Measurements from ENCODE around the gene HADHA.
"Not testable (repeated sequence)": the region's sequence is repeated elsewhere in the genome, so short reads cannot be mapped to it uniquely, and the experiment has no call there.

The HADHA gene

DNA sequence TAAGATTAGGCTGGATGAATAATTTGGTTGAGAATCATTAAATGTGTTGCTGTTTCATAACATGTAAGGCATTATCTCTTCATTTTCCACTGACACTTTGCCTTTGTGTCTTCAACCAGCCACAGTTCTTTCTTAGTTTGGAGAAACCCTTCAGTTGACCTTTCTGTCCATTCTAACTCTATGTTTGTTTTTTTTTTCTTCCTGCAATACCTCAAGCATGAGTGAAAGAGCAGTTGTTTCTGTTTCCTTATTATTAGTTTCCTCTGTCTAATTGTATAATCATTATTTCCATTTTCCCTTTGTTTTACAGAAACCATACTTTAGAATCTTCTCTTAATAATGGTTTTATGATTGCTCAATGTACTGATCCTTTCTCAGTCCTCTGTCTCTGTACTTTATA lies 25.9 kb upstream of the HADHA start:
- Histone ChIP-seq H3K4me2 (ENCODE audit: low read length) (peak overlapping the region; percentile 17), H3K9me3 (replicated peaks; ENCODE audit: low read length) (no peaks in the 10 kb centered on the region), H3K27me3 (ENCODE audit: control insufficient read depth, insufficient read depth, low read length) (no peaks in the 10 kb centered on the region), H3K4me3 (ENCODE audit: low read length) (no peak overlapping the region), H3K4me1 (ENCODE audit: control insufficient read depth, insufficient read depth, low read length) (peaks cover 34% of the 10 kb centered on the region), H3K36me3 (ENCODE audit: insufficient read depth, low read length) (peaks cover 3% of the 10 kb centered on the region), H3K9ac (ENCODE audit: low read depth, low read length) (no peak overlapping the region)

DNA sequence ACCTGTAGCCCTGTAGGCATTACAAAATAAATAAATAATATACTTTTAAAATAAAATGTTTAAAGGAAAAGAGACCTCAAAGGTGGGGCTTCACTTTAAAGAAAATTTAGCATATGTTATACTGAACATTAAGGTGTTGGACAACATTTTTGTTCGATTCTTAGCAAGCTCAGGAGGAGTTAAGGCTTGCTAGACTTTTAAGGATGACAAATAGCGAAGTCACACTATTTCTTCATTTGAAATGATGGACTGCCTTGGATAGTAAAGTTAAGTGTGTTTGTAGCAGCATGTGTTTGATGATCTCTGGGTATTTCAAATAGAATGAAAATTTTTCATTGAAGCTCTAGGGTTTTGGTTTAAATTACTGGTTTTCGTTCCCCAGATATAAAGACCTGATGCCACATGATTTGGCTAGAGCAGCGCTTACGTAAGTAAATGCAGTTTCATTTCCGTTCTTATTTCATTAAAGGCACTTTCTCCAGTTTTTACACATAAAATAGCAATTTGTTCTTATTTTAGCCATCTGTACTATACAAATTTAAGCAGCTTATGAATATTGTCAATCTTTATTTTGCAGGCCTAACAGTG lies 25.2 kb upstream of the HADHA start:
- H3K4me2 ChIP-seq (ENCODE audit: low read length) = peak overlapping the region; percentile 17
- no peaks in the 10 kb centered on the region for H3K9me3 ChIP-seq (replicated peaks; ENCODE audit: low read length)
- no peak overlapping the region for H3K9ac ChIP-seq (ENCODE audit: low read depth, low read length)
- peaks cover 34% of the 10 kb centered on the region for H3K4me1 ChIP-seq (ENCODE audit: control insufficient read depth, insufficient read depth, low read length)
- no peaks in the 10 kb centered on the region for H3K27me3 ChIP-seq (ENCODE audit: control insufficient read depth, insufficient read depth, low read length)
- peaks cover 4% of the 10 kb centered on the region for H3K36me3 ChIP-seq (ENCODE audit: insufficient read depth, low read length)
- H3K4me3 ChIP-seq (ENCODE audit: low read length) = no peak overlapping the region

DNA sequence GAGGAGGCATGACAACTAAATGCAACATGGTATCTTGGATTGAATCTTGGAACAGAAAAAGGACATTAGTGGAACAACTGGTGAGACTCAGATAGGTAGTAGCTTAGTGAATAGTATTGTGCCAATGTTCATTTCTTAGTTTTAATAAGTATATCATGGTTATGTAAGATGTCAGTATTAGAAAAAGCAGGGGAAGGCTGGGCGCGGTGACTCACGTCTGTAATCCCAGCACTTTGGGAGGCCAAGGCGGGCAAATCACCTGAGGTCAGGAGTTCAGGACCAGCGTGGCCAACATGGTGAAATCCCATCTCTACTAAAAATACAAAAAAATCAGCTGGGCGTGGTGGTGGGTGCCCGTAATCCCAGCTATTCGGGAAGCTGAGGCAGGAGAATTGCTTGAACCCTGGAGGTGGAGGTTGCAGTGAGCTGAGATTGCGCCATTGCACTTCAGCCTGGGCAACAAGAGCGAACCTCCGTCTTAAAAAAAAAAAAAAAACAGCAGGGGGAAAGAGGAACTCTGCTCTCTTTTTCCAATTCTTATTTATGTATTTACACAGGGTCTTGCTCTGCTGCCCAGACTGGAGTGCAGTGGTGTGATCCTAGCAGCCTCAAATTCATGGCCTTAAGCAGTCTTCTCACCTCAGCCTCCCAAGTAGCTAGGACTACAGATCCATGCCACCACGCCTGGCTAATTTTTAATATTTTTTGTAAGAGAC lies 24.4 kb upstream of the HADHA start:
- not testable (repeated sequence) for H3K4me3 ChIP-seq (ENCODE audit: low read length); H3K9ac ChIP-seq (ENCODE audit: low read depth, low read length); H3K36me3 ChIP-seq (ENCODE audit: insufficient read depth, low read length); H3K4me2 ChIP-seq (ENCODE audit: low read length); H3K27me3 ChIP-seq (ENCODE audit: control insufficient read depth, insufficient read depth, low read length); H3K9me3 ChIP-seq (replicated peaks; ENCODE audit: low read length)
- H3K4me1 ChIP-seq (ENCODE audit: control insufficient read depth, insufficient read depth, low read length) = peaks cover 26% of the 10 kb centered on the region

DNA sequence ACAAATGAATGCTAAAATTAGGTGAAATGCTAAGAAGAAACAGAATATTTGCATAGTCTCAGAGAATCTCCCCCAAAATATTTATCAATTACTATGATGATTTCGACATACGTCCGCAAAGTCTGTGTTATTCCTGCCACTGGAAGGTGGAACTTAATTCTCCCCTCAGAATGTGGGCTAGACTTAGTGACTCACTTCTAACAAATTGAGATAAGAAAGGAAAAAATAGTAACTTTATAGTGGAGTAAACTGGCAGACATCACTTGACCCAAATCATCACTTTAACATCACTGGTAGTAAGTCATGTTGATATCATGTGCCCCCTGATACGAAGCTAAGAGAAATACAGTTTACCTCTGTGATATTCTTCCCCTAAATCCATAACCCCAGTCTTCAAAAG lies 23.8 kb upstream of the HADHA start:
- Histone ChIP-seq H3K9ac (ENCODE audit: low read depth, low read length) (no peak overlapping the region), H3K9me3 (replicated peaks; ENCODE audit: low read length) (no peaks in the 10 kb centered on the region), H3K36me3 (ENCODE audit: insufficient read depth, low read length) (peaks cover 13% of the 10 kb centered on the region), H3K4me3 (ENCODE audit: low read length) (no peak overlapping the region), H3K27me3 (ENCODE audit: control insufficient read depth, insufficient read depth, low read length) (no peaks in the 10 kb centered on the region), H3K4me2 (ENCODE audit: low read length) (no peak overlapping the region), H3K4me1 (ENCODE audit: control insufficient read depth, insufficient read depth, low read length) (peaks cover 20% of the 10 kb centered on the region)

DNA sequence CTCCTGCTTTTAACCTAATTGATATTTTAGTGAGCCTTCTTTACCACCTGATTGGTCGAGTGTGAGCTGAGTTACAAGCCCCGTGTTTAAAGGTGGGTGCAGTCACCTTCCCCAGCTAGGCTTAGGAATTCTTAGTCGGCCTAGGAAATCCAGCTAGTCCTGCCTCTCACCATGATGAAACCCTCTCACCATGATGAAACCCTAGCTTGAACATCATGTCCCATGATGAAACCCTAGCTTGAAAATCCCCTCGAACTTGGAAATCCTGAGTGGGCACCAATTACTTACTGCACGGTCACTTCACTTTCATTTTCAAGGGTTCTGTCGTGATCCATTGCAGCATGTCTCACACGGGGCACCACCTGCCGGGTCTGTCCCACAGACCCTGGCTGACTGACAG lies 14.4 kb upstream of the HADHA start:
- H3K4me1 ChIP-seq (ENCODE audit: control insufficient read depth, insufficient read depth, low read length); H3K4me2 ChIP-seq (ENCODE audit: low read length); H3K9ac ChIP-seq (ENCODE audit: low read depth, low read length); H3K9me3 ChIP-seq (replicated peaks; ENCODE audit: low read length); H3K27me3 ChIP-seq (ENCODE audit: control insufficient read depth, insufficient read depth, low read length); H3K4me3 ChIP-seq (ENCODE audit: low read length): not testable (repeated sequence)
- H3K36me3 ChIP-seq (ENCODE audit: insufficient read depth, low read length) = peaks cover 19% of the 10 kb centered on the region

DNA sequence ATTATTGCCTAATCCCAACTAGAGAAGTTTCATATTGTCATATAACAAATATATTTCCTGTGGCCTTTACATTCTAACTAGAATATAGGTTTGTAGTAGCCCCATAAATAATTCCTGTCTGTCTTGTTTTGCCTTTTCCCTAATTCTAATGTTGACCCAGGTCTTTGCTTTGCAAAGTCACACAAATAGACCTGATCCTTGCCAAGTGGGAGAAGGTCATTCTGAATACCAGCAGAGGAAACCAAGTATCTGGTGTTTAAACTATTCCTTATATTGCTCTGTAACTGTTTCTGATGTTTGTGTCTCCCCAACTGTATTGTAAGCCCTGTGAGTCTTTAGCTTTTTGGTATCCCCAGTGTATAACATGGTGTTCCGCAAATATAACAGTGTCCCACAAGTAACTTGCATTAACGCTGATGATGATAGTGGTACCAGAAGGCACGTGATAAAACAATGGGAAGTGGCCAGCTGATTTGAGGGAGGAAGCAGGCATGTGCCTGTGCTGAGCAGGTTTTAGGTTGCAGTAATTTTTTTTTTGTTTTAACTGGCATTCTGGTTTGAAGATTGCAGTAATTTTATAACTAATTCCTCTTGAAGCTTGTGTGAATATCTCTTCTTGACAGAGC lies 11.4 kb upstream of the HADHA start:
- H3K36me3 ChIP-seq (ENCODE audit: insufficient read depth, low read length) = peaks cover 8% of the 10 kb centered on the region
- H3K4me2 ChIP-seq (ENCODE audit: low read length) = no peak overlapping the region
- H3K27me3 ChIP-seq (ENCODE audit: control insufficient read depth, insufficient read depth, low read length) = no peaks in the 10 kb centered on the region
- H3K4me1 ChIP-seq (ENCODE audit: control insufficient read depth, insufficient read depth, low read length) = peaks cover 4% of the 10 kb centered on the region
- H3K9ac ChIP-seq (ENCODE audit: low read depth, low read length) = no peak overlapping the region
- no peaks in the 10 kb centered on the region for H3K9me3 ChIP-seq (replicated peaks; ENCODE audit: low read length)
- H3K4me3 ChIP-seq (ENCODE audit: low read length) = no peak overlapping the region

DNA sequence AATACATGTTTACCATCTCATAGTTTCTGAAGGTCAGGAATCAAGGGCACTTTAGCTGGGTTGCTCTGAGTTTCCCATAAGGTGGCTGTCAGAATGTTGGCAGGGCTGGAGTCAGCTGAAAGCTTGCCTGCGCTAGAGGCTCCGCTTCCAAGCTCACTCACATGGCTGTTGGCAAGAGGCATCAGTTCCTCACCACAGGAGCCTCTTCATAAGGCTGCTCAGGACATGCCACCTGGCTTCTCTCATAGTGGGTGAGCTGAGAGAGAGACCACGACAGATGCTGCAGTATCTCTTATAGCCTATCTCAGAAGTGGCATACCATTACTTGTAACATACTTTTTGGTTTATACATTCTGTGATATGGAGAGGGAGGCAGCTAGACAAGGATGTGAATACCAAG lies 7.5 kb upstream of the HADHA start:
- no peak overlapping the region for H3K9ac ChIP-seq (ENCODE audit: low read depth, low read length)
- H3K4me2 ChIP-seq (ENCODE audit: low read length) = no peak overlapping the region
- H3K4me3 ChIP-seq (ENCODE audit: low read length) = no peak overlapping the region
- H3K36me3 ChIP-seq (ENCODE audit: insufficient read depth, low read length) = peaks cover 4% of the 10 kb centered on the region
- H3K27me3 ChIP-seq (ENCODE audit: control insufficient read depth, insufficient read depth, low read length) = no peaks in the 10 kb centered on the region
- no peaks in the 10 kb centered on the region for H3K9me3 ChIP-seq (replicated peaks; ENCODE audit: low read length)
- H3K4me1 ChIP-seq (ENCODE audit: control insufficient read depth, insufficient read depth, low read length) = peaks cover 7% of the 10 kb centered on the region

DNA sequence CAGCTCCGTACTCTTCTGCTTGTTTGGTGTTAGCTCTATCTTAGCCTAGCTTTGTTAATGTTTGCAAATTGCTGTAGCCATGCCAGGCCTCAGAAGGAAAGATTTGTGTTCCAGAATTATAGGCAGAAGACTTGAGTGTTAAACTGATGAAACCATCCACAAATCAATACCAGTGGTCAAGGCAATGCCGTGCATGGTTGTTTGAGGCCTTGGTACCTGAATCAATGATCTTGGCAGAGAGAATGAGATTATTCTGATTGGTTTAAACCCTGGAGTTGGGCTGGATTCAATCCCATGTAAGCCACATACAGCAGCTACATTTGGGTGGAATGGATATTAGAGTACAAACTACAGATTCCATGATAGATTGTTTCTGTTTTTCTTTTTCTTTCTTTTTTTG lies 5.2 kb upstream of the HADHA start:
- Histone ChIP-seq H3K9ac (ENCODE audit: low read depth, low read length) (no peak overlapping the region), H3K4me3 (ENCODE audit: low read length) (no peak overlapping the region), H3K4me2 (ENCODE audit: low read length) (no peak overlapping the region), H3K27me3 (ENCODE audit: control insufficient read depth, insufficient read depth, low read length) (no peaks in the 10 kb centered on the region), H3K9me3 (replicated peaks; ENCODE audit: low read length) (no peaks in the 10 kb centered on the region), H3K4me1 (ENCODE audit: control insufficient read depth, insufficient read depth, low read length) (peaks cover 20% of the 10 kb centered on the region), H3K36me3 (ENCODE audit: insufficient read depth, low read length) (no peaks in the 10 kb centered on the region)

DNA sequence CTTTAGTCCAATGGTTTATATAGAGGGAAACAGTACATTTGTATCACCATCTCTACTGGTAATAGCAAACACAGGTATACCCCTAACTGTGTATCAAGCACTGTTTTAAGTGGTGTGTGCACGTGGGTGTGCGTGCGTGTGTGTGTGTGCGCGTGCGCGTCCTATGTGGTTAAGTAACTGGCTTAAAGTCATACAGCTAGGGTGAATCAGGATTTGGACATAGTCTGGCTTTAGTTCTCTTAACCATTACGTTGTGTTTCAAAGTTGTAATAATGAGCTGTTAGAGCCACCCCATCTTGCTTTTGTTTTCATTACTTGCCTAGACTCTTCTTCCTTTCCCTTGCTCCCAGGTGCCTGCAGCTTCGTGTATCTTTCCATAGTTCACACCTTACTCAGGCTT lies 2.4 kb upstream of the HADHA start:
- H3K9ac ChIP-seq (ENCODE audit: low read depth, low read length) = no peak overlapping the region
- no peaks in the 10 kb centered on the region for H3K9me3 ChIP-seq (replicated peaks; ENCODE audit: low read length)
- peaks cover 18% of the 10 kb centered on the region for H3K4me1 ChIP-seq (ENCODE audit: control insufficient read depth, insufficient read depth, low read length)
- H3K4me3 ChIP-seq (ENCODE audit: low read length) = peak overlapping the region; percentile 28
- no peaks in the 10 kb centered on the region for H3K36me3 ChIP-seq (ENCODE audit: insufficient read depth, low read length)
- H3K27me3 ChIP-seq (ENCODE audit: control insufficient read depth, insufficient read depth, low read length) = no peaks in the 10 kb centered on the region
- peak overlapping the region; percentile 89 for H3K4me2 ChIP-seq (ENCODE audit: low read length)

DNA sequence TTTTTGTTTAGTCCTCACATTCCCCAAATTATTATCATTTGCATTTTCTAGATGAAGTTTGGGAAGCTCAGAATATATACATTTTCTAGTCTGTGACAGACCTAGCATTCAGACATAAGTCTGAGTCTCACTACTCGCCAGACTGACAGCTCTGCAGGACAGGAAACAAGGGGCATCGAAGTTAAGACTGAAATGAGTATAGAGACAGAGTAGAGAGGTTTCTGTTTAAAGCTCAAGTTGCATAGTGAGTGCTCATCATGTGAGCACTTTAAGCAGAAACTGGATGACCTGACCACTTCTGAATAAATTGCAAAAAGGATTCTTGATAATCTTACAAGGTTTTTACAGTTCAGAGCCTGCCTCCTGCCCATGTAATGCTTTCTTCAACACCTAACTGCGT lies 1.4 kb upstream of the HADHA start:
- peaks cover 20% of the 10 kb centered on the region for H3K4me1 ChIP-seq (ENCODE audit: control insufficient read depth, insufficient read depth, low read length)
- H3K9me3 ChIP-seq (replicated peaks; ENCODE audit: low read length) = no peaks in the 10 kb centered on the region
- H3K9ac ChIP-seq (ENCODE audit: low read depth, low read length) = peak overlapping the region; percentile 94
- peak overlapping the region; percentile 89 for H3K4me2 ChIP-seq (ENCODE audit: low read length)
- no peaks in the 10 kb centered on the region for H3K36me3 ChIP-seq (ENCODE audit: insufficient read depth, low read length)
- no peaks in the 10 kb centered on the region for H3K27me3 ChIP-seq (ENCODE audit: control insufficient read depth, insufficient read depth, low read length)
- H3K4me3 ChIP-seq (ENCODE audit: low read length) = peak overlapping the region; percentile 90

DNA sequence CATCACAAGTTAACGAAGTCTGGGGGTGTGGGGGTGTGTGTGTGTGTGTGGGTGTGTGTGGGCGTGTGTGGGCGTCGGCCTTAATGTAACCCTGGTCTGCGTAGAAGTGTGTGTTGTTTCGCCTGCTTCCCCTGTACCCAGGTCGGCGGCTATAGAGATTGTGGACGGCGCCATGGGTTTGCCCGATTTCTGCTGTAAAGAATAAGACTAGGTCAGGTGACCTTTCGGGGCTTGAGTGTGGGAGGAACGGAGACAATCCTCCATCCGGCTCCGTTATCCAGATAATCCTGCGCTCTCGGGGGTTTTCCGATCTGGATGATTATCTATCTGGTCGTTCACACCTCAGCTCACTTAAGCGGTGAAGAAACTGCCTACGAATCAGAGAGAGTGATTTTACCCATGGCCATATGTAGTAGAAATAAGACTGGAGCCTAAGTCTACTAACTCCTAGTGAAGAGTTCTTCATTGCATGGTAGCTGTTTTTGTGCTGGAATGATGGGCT lies 850 bp upstream of the HADHA start:
- no peaks in the 10 kb centered on the region for H3K27me3 ChIP-seq (ENCODE audit: control insufficient read depth, insufficient read depth, low read length)
- peaks cover 22% of the 10 kb centered on the region for H3K4me1 ChIP-seq (ENCODE audit: control insufficient read depth, insufficient read depth, low read length)
- peak overlapping the region; percentile 89 for H3K4me2 ChIP-seq (ENCODE audit: low read length)
- no peaks in the 10 kb centered on the region for H3K9me3 ChIP-seq (replicated peaks; ENCODE audit: low read length)
- H3K9ac ChIP-seq (ENCODE audit: low read depth, low read length) = peak overlapping the region; percentile 94
- peak overlapping the region; percentile 90 for H3K4me3 ChIP-seq (ENCODE audit: low read length)
- no peaks in the 10 kb centered on the region for H3K36me3 ChIP-seq (ENCODE audit: insufficient read depth, low read length)

All from skeletal muscle satellite cell (primary cell).